ENCODE measurements around the gene PIGR. TPM values are rescaled to one million over a fixed set of nuclear protein-coding genes. Genes with fewer than 3 reads are reported as not detected.

PIGR gene
- total and polyA plus RNA-seq, 2 of the 8 experiments (the other 6 are each of a cell fraction or from before 2014, with no cell fraction given): not detected

DNA sequence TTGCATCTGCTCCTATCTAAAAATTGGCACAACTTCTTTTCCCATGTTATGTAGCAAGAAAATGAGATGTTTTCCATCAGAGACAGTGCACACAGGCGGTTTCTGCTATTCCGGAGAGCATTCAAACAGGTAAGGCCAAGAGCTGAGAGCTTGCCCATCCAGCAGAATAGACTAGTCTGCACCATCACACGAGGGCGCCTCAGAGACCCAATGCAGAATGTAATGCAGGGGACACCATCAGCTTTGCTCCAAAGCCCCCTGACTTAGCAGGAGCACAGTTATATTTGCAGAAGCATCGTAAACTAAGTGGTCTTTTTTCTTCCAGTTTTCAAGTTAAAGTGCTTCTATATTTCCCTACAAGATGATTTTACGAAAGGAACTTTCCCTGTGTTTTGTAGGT lies 44.3 kb downstream of the PIGR start:
- FAIRE-seq: no peak
- no peaks in the 10 kb centered on the region for H4K20me1 ChIP-seq (replicated peaks in 1 of 2; ENCODE audit: control insufficient read depth in 1 of 2, insufficient read depth in 2 of 2, low read length in 2 of 2)
- no peak overlapping the region for H3K23ac ChIP-seq (ENCODE audit: insufficient read length)
- no peaks in the 10 kb centered on the region; a peak in 1 of 7 replicates for H3K4me1 ChIP-seq (replicated peaks in 1 of 4; ENCODE audit: control insufficient read depth in 3 of 4, insufficient read depth in 4 of 4, low read length in 3 of 4)
- H2BK12ac ChIP-seq (ENCODE audit: low read depth, low read length): no peak overlapping the region
- ChIA-PET CTCF (ENCODE audit: partially characterized antibody) (interaction anchor here (0.6 to 3.2 kb wide), 6 partner anchors 10 to 37 kb away, joined by 3 to 19 read pairs (median 4); partner anchors contain the start of gene IL20), POLR2A (ENCODE audit: partially characterized antibody) (no interaction called here)
- no peak overlapping the region for H3K4ac ChIP-seq (replicated peaks; ENCODE audit: insufficient read length, low read depth, low read length)
- H3K79me1 ChIP-seq (ENCODE audit: low read depth, low read length): no peaks in the 10 kb centered on the region
- H2BK120ac ChIP-seq (replicated peaks; ENCODE audit: low read depth, low read length): no peak overlapping the region
- no peak overlapping the region for H3K27ac ChIP-seq (ENCODE audit: low read depth, low read length)
- no peak overlapping the region for H2BK5ac ChIP-seq (ENCODE audit: low read depth, low read length)
- H3K23me2 ChIP-seq (ENCODE audit: low read depth, low read length): no peaks in the 10 kb centered on the region
- H3K27me3 ChIP-seq (replicated peaks in 1 of 4; ENCODE audit: control insufficient read depth in 3 of 4, extremely low read depth in 1 of 4, insufficient read depth in 3 of 4, low read length in 3 of 4): peaks cover 0 to 3% (median 0%) of the 10 kb centered on the region in 4 experiments; a peak in 1 of 7 replicates
- no peak overlapping the region for H3K9ac ChIP-seq (replicated peaks in 1 of 4; ENCODE audit: extremely low read depth in 1 of 4, low read depth in 3 of 4, low read length in 3 of 4)
- no peaks in the 10 kb centered on the region for H3K9me3 ChIP-seq (ENCODE audit: insufficient read depth in 2 of 2, low read depth in 1 of 2, low read length in 1 of 2)
- 83% methylated on average over 6 of the region's 6 CpGs; no CpG with 5 or more reads in 1 of the 2 experiments for WGBS, 2 experiments (ENCODE audit: extremely low coverage in 1 of 2, insufficient coverage in 1 of 2, insufficient read length in 1 of 2, insufficient replicate concordance in 2 of 2, low coverage in 1 of 2, low lambda C conversion rate in 2 of 2, missing lambda C conversion rate in 1 of 2)
- no peak overlapping the region for H4K5ac ChIP-seq (ENCODE audit: insufficient read length, low read depth, low read length)
- H3K36me3 ChIP-seq (ENCODE audit: control insufficient read depth in 2 of 4, insufficient read depth in 4 of 4, low read length in 3 of 4): no peaks in the 10 kb centered on the region
- H3K18ac ChIP-seq (ENCODE audit: extremely low read depth, low read length): no peak overlapping the region
- H3K14ac ChIP-seq (ENCODE audit: insufficient read length): no peak overlapping the region
- no peak overlapping the region for H4K91ac ChIP-seq (replicated peaks; ENCODE audit: insufficient read length, low read length)
- H3K4me2 ChIP-seq (ENCODE audit: insufficient read depth in 1 of 2, low read depth in 2 of 2, low read length in 2 of 2): no peak overlapping the region
- no peak overlapping the region for H2BK20ac ChIP-seq (ENCODE audit: low read length)
- no peak overlapping the region for H4K8ac ChIP-seq (ENCODE audit: extremely low read depth, insufficient read depth, low read length)
- H2AK5ac ChIP-seq (ENCODE audit: low read depth, low read length): no peak overlapping the region
- H3K4me3 ChIP-seq (ENCODE audit: extremely low read depth in 1 of 4, insufficient read depth in 2 of 4, low read depth in 3 of 4, low read length in 4 of 4): no peak overlapping the region
- no peak overlapping the region for H2BK15ac ChIP-seq (ENCODE audit: low read length)
- H2AFZ ChIP-seq (ENCODE audit: low read length): no peak overlapping the region
- no peak overlapping the region for H3K56ac ChIP-seq (replicated peaks; ENCODE audit: insufficient read length, low read depth, low read length)
- H3K79me2 ChIP-seq (ENCODE audit: control insufficient read depth in 1 of 2, insufficient read depth in 2 of 2, low read length in 2 of 2): no peaks in the 10 kb centered on the region
- DNase-seq (ENCODE audit: low read depth in 1 of 2, low spot score in 2 of 2): no peak
- TF ChIP-seq SIN3A (conservative IDR thresholded peaks at IDR 0.05 in 1 of 2, IDR thresholded peaks at IDR 0.05 in 1 of 2; ENCODE audit: low read depth in 1 of 2, low read length in 2 of 2) (no peak), SAP30 (IDR thresholded peaks at IDR 0.05; ENCODE audit: insufficient read depth, insufficient replicate concordance, low read length) (no peak), BCL11A (IDR thresholded peaks at IDR 0.05; ENCODE audit: low read depth in 2 of 2, low read length in 2 of 2) (no peak), KDM5A (IDR thresholded peaks at IDR 0.05; ENCODE audit: low read length) (no peak), TEAD4 (IDR thresholded peaks at IDR 0.05; ENCODE audit: low read depth, low read length) (no peak), CTBP2 (IDR thresholded peaks at IDR 0.05; ENCODE audit: borderline replicate concordance, insufficient read depth, insufficient read length, low read length) (no peak), CREB1 (IDR thresholded peaks at IDR 0.05) (no peak), NRF1 (IDR thresholded peaks at IDR 0.05; ENCODE audit: low read depth, low read length) (no peak), JUND (IDR thresholded peaks at IDR 0.05; ENCODE audit: low read length) (no peak), CBX5 (IDR thresholded peaks at IDR 0.05; ENCODE audit: low read depth, low read length) (no peak), POLR2AphosphoS5 (IDR thresholded peaks at IDR 0.05; ENCODE audit: low read depth, low read length) (no peak), BACH1 (IDR thresholded peaks at IDR 0.05; ENCODE audit: low read length) (no peak), BRCA1 (IDR thresholded peaks at IDR 0.05; ENCODE audit: low read depth, low read length) (no peak), CEBPB (IDR thresholded peaks at IDR 0.05; ENCODE audit: low read depth, low read length) (no peak)
- TF ChIP-seq, protein P1, sequence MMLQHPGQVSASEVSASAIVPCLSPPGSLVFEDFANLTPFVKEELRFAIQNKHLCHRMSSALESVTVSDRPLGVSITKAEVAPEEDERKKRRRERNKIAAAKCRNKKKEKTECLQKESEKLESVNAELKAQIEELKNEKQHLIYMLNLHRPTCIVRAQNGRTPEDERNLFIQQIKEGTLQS (IDR thresholded peaks at IDR 0.05; ENCODE audit: insufficient read depth, low read depth, low read length): no peak
